ENCODE data around the gene GRHL1. TPM values are rescaled to one million over a fixed set of nuclear protein-coding genes. Genes with fewer than 3 reads are reported as not detected.

GRHL1 gene
- polyA plus RNA-seq, 1 donor (not counting 4 experiments of a cell fraction or from before 2014, with no cell fraction given): 7.8 TPM

DNA sequence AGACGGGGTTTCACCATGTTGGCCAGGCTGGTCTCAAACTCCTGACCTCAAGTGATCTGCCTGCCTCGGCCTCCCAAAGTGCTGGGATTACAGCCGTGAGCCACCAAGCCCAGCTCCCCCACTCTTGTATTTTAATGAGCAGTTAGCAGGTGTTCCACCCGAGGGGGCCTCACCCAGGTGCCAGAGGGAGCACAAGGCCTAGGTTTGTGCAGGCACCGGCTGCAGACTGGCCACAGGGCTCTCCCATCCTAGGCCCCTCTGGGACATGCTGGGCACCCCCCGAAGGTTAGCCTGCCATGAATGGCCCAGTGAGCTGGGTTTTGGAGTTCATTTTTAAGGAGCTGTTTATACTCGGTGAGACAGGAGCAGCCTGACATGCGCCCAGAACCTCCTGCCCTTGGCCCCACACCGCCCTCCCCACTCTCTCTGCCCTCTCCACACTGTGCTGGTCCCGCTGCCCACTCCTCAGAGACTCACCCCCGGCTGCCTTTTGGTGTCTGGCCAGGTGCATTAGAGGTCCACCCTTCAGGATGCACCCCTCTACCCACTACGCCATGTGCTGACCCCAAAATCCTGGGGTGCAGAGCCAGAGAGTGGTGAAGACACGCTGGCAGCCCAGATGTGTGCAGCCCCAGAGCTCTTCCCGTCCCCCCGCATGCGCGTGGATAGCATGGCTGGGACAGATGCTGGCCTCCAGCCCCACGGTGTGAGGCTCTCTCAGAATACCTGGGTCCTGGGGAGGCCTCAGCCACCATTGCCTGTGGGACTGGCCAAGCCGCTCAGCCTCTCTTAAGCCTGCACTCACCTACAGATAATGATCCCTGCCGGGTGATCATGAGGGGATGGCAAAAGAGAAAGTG is 80.6 kb downstream of the GRHL1 start:
- no peaks in the 10 kb centered on the region for H3K79me2 ChIP-seq (ENCODE audit: control insufficient read depth, insufficient read depth, low read length)
- no peak overlapping the region for H3K4me3 ChIP-seq (ENCODE audit: control insufficient read depth in 2 of 3, extremely low read depth in 1 of 3, insufficient read depth in 2 of 3, low read depth in 1 of 3, low read length in 3 of 3)
- DNase-seq (ENCODE audit: low read depth, low spot score) (no peak), FAIRE-seq (no peak)
- H3K27ac ChIP-seq (ENCODE audit: control insufficient read depth, insufficient read depth, low read length): no peak overlapping the region
- no peaks in the 10 kb centered on the region for H3K36me3 ChIP-seq (ENCODE audit: control insufficient read depth in 2 of 2, extremely low read depth in 1 of 2, insufficient read depth in 2 of 2, low read length in 2 of 2)
- no peaks in the 10 kb centered on the region for H3K9me1 ChIP-seq (ENCODE audit: control insufficient read depth, extremely low read depth, insufficient read depth, low read length)
- dilution Hi-C loops (cut with MboI; ENCODE audit: extremely low pct_ligation_motif_present, low sequenced_read_pairs): loop anchor here (25.0 kb wide), 1 partner anchor 270 kb away; no protein-coding TSS in a partner anchor
- no peaks in the 10 kb centered on the region for H3K27me3 ChIP-seq (ENCODE audit: control insufficient read depth, extremely low read depth, insufficient read depth, low read length)
- H3K4me2 ChIP-seq (ENCODE audit: control insufficient read depth, extremely low read depth, insufficient read depth, low read depth, low read length): no peak overlapping the region
- peaks cover 28% of the 10 kb centered on the region for H3K4me1 ChIP-seq (ENCODE audit: control insufficient read depth, extremely low read depth, insufficient read depth, low read length)
- TF ChIP-seq EZH2 (IDR thresholded peaks at IDR 0.05; ENCODE audit: low read length): no peak
- TF ChIP-seq, protein P1, sequence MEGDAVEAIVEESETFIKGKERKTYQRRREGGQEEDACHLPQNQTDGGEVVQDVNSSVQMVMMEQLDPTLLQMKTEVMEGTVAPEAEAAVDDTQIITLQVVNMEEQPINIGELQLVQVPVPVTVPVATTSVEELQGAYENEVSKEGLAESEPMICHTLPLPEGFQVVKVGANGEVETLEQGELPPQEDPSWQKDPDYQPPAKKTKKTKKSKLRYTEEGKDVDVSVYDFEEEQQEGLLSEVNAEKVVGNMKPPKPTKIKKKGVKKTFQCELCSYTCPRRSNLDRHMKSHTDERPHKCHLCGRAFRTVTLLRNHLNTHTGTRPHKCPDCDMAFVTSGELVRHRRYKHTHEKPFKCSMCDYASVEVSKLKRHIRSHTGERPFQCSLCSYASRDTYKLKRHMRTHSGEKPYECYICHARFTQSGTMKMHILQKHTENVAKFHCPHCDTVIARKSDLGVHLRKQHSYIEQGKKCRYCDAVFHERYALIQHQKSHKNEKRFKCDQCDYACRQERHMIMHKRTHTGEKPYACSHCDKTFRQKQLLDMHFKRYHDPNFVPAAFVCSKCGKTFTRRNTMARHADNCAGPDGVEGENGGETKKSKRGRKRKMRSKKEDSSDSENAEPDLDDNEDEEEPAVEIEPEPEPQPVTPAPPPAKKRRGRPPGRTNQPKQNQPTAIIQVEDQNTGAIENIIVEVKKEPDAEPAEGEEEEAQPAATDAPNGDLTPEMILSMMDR (optimal IDR thresholded peaks at IDR 0.05 in 1 of 3, IDR thresholded peaks at IDR 0.05 in 1 of 3, conservative IDR thresholded peaks at IDR 0.05 in 1 of 3; ENCODE audit: extremely low read depth in 1 of 3, insufficient read depth in 2 of 3, low read length in 3 of 3): no peak
- no peak overlapping the region for H3K9ac ChIP-seq (ENCODE audit: control insufficient read depth, extremely low read depth, insufficient read depth, low read length)
- H4K20me1 ChIP-seq (ENCODE audit: control insufficient read depth, extremely low read depth, insufficient read depth, low read length): no peaks in the 10 kb centered on the region
- no peak overlapping the region for H2AFZ ChIP-seq (ENCODE audit: control insufficient read depth, low read length)
- no peaks in the 10 kb centered on the region for H3K9me3 ChIP-seq (ENCODE audit: control insufficient read depth, low read depth, low read length)

DNA sequence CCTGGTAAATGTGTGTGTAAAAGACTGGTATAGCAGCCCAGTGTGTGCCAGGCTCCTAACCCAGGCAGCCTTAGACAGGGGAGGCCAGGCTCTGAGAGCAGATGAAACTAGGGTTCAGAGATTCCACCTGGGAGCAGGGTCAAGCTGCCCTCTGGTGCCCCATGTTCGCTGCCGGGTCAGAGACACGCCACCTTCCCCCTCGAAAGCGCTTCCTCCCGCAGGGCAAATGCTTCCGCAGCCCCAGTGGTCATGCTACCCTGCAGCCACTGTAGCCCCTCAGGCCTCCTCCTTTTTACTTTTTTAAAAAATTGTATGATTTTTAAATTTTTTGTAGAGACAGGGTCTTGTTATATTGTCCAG is 81.2 kb downstream of the GRHL1 start:
- dilution Hi-C loops (cut with MboI; ENCODE audit: extremely low pct_ligation_motif_present, low sequenced_read_pairs): loop anchor here (25.0 kb wide), 1 partner anchor 270 kb away; no protein-coding TSS in a partner anchor
- no peak overlapping the region for H3K4me2 ChIP-seq (ENCODE audit: control insufficient read depth, extremely low read depth, insufficient read depth, low read depth, low read length)
- H3K4me1 ChIP-seq (ENCODE audit: control insufficient read depth, extremely low read depth, insufficient read depth, low read length): peaks cover 33% of the 10 kb centered on the region
- H3K36me3 ChIP-seq (ENCODE audit: control insufficient read depth in 2 of 2, extremely low read depth in 1 of 2, insufficient read depth in 2 of 2, low read length in 2 of 2): no peaks in the 10 kb centered on the region
- no peak for FAIRE-seq
- TF ChIP-seq, protein P1 (optimal IDR thresholded peaks at IDR 0.05 in 1 of 3, IDR thresholded peaks at IDR 0.05 in 1 of 3, conservative IDR thresholded peaks at IDR 0.05 in 1 of 3; ENCODE audit: extremely low read depth in 1 of 3, insufficient read depth in 2 of 3, low read length in 3 of 3): no peak
- no peak for TF ChIP-seq EZH2 (IDR thresholded peaks at IDR 0.05; ENCODE audit: low read length)
- no peaks in the 10 kb centered on the region for H3K79me2 ChIP-seq (ENCODE audit: control insufficient read depth, insufficient read depth, low read length)
- H3K27me3 ChIP-seq (ENCODE audit: control insufficient read depth, extremely low read depth, insufficient read depth, low read length): no peaks in the 10 kb centered on the region
- H3K27ac ChIP-seq (ENCODE audit: control insufficient read depth, insufficient read depth, low read length): no peak overlapping the region
- DNase-seq (ENCODE audit: low read depth, low spot score): no peak
- no peaks in the 10 kb centered on the region for H4K20me1 ChIP-seq (ENCODE audit: control insufficient read depth, extremely low read depth, insufficient read depth, low read length)
- no peaks in the 10 kb centered on the region for H3K9me3 ChIP-seq (ENCODE audit: control insufficient read depth, low read depth, low read length)
- H3K4me3 ChIP-seq (ENCODE audit: control insufficient read depth in 2 of 3, extremely low read depth in 1 of 3, insufficient read depth in 2 of 3, low read depth in 1 of 3, low read length in 3 of 3): no peak overlapping the region
- no peak overlapping the region for H2AFZ ChIP-seq (ENCODE audit: control insufficient read depth, low read length)
- no peak overlapping the region for H3K9ac ChIP-seq (ENCODE audit: control insufficient read depth, extremely low read depth, insufficient read depth, low read length)
- no peaks in the 10 kb centered on the region for H3K9me1 ChIP-seq (ENCODE audit: control insufficient read depth, extremely low read depth, insufficient read depth, low read length)
